OCI-LY3 (cell line): ENCODE data around the gene DOK7.

ENCODE experiments used
- H2AFZ ChIP-seq: fragments of 200-600, 300-600 bp; shearing (Covaris generic); 2 replicates; pipeline ENCODE4 v1.6.0; 2014; ENCODE audit warnings: antibody characterized with exemption, low read depth, low read length
- H3K27ac ChIP-seq: fragments of 200-600, 300-600 bp; sonication (generic); 2 replicates; pipeline ENCODE4 v1.5.1; 2014; ENCODE audit warnings: mild to moderate bottlenecking, low read length, moderate library complexity, mixed read lengths
- H3K27me3 ChIP-seq: fragments of 200-600, 300-600 bp; sonication (generic); 2 replicates; pipeline ENCODE4 v1.6.1; 2014; ENCODE audit warnings: low read depth, low read length, mixed read lengths
- H3K36me3 ChIP-seq: fragments of 200-600, 300-600 bp; sonication (generic); replicated peaks from 2 replicates; pipeline ENCODE3; 2014; ENCODE audit warnings: low read depth, low read length, mixed read lengths
- H3K4me1 ChIP-seq: fragments of 300-600, 200-600 bp; sonication (generic); 2 replicates; pipeline ENCODE4 v1.6.1; 2014; ENCODE audit warnings: low read length, mixed read lengths
- H3K4me2 ChIP-seq: fragments of 200-600, 300-600 bp; sonication (generic); 2 replicates; pipeline ENCODE4 v1.6.1; 2014; ENCODE audit warnings: low read length, mixed read lengths
- H3K4me3 ChIP-seq: fragments of 300-600, 200-600 bp; sonication (generic); 2 replicates; pipeline ENCODE4 v1.5.1; 2014; ENCODE audit warnings: antibody characterized with exemption, mild to moderate bottlenecking, low read length, moderate library complexity
- H3K79me2 ChIP-seq: fragments of 300-600, 200-600 bp; shearing (Covaris generic); 2 replicates; pipeline ENCODE4 v1.6.1; 2014; ENCODE audit warnings: mild to moderate bottlenecking, low read length, mixed read lengths
- H3K9ac ChIP-seq: fragments of 300-600, 200-600 bp; shearing (Covaris generic); 2 replicates; pipeline ENCODE4 v1.6.0; 2014; ENCODE audit warnings: mild to moderate bottlenecking, low read length, moderate library complexity
- H3K9me3 ChIP-seq: fragments of 200-600, 300-600 bp; shearing (Covaris generic); 2 replicates; pipeline ENCODE4 v1.6.1; 2014; ENCODE audit warnings: low read length, mixed read lengths; ENCODE audit not compliant: insufficient read depth
- H4K20me1 ChIP-seq: fragments of 200-600, 300-600 bp; sonication (generic); 2 replicates; pipeline ENCODE4 v1.6.1; 2016; ENCODE audit warnings: low read length, mixed read lengths; ENCODE audit not compliant: insufficient read depth
- CTCF ChIP-seq: fragments of 200-600, 300-600 bp; sonication (generic); IDR thresholded peaks from 2 replicates; pipeline ENCODE4 v1.5.1; 2014; ENCODE audit warnings: antibody characterized with exemption, low read length, low read depth
- EZH2phosphoT487 ChIP-seq: fragments of 200-600 bp; shearing (Covaris generic); IDR thresholded peaks from 2 replicates; pipeline ENCODE4 v1.6.1; 2018; ENCODE audit warnings: antibody characterized with exemption, mixed run types, low read depth

The DOK7 gene

GRCh38 chr4:3462790-3463415 lies at the start of gene DOK7:
DOK7 (plus strand) TSS chr4:3463306; CDS start chr4:3463376, 70 bp downstream.
- H3K4me1 ChIP-seq: no peaks in the 10 kb centered on the region
- H3K9ac ChIP-seq: no peak within 1 kb of the TSS
- H4K20me1 ChIP-seq: no peaks in the 10 kb centered on the region
- no peaks in the 10 kb centered on the region for H3K36me3 ChIP-seq
- H3K9me3 ChIP-seq: no peaks in the 10 kb centered on the region
- H3K79me2 ChIP-seq: no peaks in the 10 kb centered on the region
- peaks cover 14% of the 10 kb centered on the region for H3K27me3 ChIP-seq
- H3K27ac ChIP-seq: no peak within 1 kb of the TSS
- H2AFZ ChIP-seq: no peak within 1 kb of the TSS
- H3K4me3 ChIP-seq: no peak within 1 kb of the TSS
- no peak within 1 kb of the TSS for H3K4me2 ChIP-seq
- TF ChIP-seq CTCF (no peak), EZH2phosphoT487 (no peak)

- Histone ChIP-seq H3K27me3 (no peaks in the 10 kb centered on the region), H2AFZ (no peak overlapping the region), H3K9ac (peak overlapping the region; percentile 4; the same call in 1 of the 2 replicates), H3K4me1 (peaks cover 30% of the 10 kb centered on the region), H3K4me3 (peak overlapping the region; percentile 39), H3K79me2 (peaks cover 37% of the 10 kb centered on the region), H3K4me2 (peak overlapping the region; percentile 60), H4K20me1 (peaks cover 6% of the 10 kb centered on the region; the same call in 1 of the 2 replicates), H3K36me3 (peaks cover 41% of the 10 kb centered on the region), H3K9me3 (no peaks in the 10 kb centered on the region), H3K27ac (peak overlapping the region; percentile 56)
- TF ChIP-seq CTCF (no peak), EZH2phosphoT487 (no peak)
These were observed 49.3 kb upstream of the DOK7 start for GRCh38 chr4:3413675-3414420.

- Histone ChIP-seq H3K9me3 (no peaks in the 10 kb centered on the region), H3K4me2 (peak overlapping the region; percentile 60), H3K4me1 (peaks cover 30% of the 10 kb centered on the region), H3K27me3 (no peaks in the 10 kb centered on the region), H3K9ac (no peak overlapping the region), H2AFZ (no peak overlapping the region), H4K20me1 (0 out of 2 replicates have a peak, but pooled peaks cover 4% of the 10 kb centered on the region), H3K27ac (peak overlapping the region; percentile 7; the same call in 1 of the 2 replicates), H3K4me3 (peak overlapping the region; percentile 1; the same call in 1 of the 2 replicates), H3K79me2 (peaks cover 37% of the 10 kb centered on the region), H3K36me3 (peaks cover 41% of the 10 kb centered on the region)
- TF ChIP-seq CTCF: no peak
- TF ChIP-seq EZH2phosphoT487: no peak
These were observed 48.5 kb upstream of the DOK7 start for GRCh38 chr4:3414421-3415279.
